Right lobe of liver (tissue), 4 donors: ENCODE data around the gene TAS2R3.

ENCODE experiments used
- POLR2A ChIP-seq: fragments of 450-650 bp; IDR thresholded peaks from one replicate; pipeline ENCODE4 v1.6.1; 2017; ENCODE audit warnings: antibody characterized with exemption, mild to moderate bottlenecking
- TF ChIP-seq, protein P1 (sequence below), 4 donors: fragments of 200-600 bp in 3 of 4; fragments of 450-650 bp in 1 of 4; IDR thresholded peaks; one replicate each; pipeline versions ENCODE4 v1.5.1 to v1.8.0; 2016 to 2022; ENCODE audit warnings: antibody characterized with exemption in 4 of 4, mild to moderate bottlenecking in 2 of 4
- donor health status: DM: no; HTN: no; CAD: no.
- donor health status: DM: no; HTN: no; CAD: no.
- donor health status: DM: no; HTN: yes; CAD: no.

DNA sequence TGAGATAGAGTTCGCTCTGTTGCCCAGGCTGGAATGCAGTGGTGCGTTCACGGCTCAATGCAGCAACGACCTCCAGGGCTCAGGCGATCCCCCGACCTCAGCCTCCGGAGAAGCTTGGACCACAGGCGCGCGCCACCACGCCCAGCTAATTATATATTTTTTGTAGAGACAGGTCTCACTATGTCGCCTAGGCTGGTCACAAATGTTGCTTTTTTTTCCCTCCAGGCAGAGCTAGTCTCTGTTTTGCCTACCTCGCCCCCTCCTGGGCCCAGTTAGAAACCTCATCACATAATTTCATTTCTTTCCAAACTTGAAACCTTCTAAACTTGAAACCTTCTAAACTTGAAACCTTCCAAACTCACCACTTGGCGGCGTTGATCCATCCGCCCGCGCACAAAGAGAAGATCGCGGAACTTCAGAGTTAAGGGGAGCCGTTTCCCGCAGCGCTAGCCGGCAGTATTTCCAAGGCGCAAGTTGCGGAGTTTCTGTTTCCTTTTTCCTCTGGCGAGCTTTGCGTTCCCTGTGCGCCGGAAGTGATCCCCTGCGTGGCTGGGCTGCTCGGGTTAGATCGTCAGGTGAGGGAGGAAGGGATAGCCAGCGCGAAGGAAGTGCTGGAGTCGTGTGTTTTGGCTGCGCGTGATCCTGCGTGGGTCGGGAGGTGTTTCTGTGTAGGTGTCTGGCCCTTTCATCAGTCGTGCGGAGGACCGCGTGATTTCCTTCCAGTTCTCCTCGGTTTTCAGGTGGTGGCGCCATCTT lies 25.9 kb upstream of the TAS2R3 start, which contains the start of gene SSBP1:
- TF ChIP-seq, protein P1, sequence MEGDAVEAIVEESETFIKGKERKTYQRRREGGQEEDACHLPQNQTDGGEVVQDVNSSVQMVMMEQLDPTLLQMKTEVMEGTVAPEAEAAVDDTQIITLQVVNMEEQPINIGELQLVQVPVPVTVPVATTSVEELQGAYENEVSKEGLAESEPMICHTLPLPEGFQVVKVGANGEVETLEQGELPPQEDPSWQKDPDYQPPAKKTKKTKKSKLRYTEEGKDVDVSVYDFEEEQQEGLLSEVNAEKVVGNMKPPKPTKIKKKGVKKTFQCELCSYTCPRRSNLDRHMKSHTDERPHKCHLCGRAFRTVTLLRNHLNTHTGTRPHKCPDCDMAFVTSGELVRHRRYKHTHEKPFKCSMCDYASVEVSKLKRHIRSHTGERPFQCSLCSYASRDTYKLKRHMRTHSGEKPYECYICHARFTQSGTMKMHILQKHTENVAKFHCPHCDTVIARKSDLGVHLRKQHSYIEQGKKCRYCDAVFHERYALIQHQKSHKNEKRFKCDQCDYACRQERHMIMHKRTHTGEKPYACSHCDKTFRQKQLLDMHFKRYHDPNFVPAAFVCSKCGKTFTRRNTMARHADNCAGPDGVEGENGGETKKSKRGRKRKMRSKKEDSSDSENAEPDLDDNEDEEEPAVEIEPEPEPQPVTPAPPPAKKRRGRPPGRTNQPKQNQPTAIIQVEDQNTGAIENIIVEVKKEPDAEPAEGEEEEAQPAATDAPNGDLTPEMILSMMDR (IDR thresholded peaks at IDR 0.05) = peak; percentile 68 to 85 (median 78)
- TF ChIP-seq POLR2A = peak; percentile 55
